ENCODE data around the gene YRDC.
A peak's percentile ranks its signal among the peaks of the same experiment; 100 is the strongest.

The YRDC gene

GRCh38 chr1:37821481-37821880 is 13.5 kb upstream of the YRDC start:
- no peak for DNase-seq
- no peak overlapping the region for H3K27ac Mint-ChIP-seq
- no peak overlapping the region for H3K4me3 Mint-ChIP-seq
- TF ChIP-seq CTCF (IDR thresholded peaks at IDR 0.05): no peak
- no peaks in the 10 kb centered on the region for H3K4me1 Mint-ChIP-seq
- H3K36me3 Mint-ChIP-seq (ENCODE audit: low read depth): peaks cover 38% of the 10 kb centered on the region
- peaks cover 3% of the 10 kb centered on the region for H3K27me3 Mint-ChIP-seq (ENCODE audit: low read depth, poor library complexity)
- no peaks in the 10 kb centered on the region for H3K9me3 Mint-ChIP-seq

GRCh38 chr1:37817481-37817880 is 9.5 kb upstream of the YRDC start:
- no peak for TF ChIP-seq CTCF (IDR thresholded peaks at IDR 0.05)
- Mint-ChIP-seq H3K9me3 (no peaks in the 10 kb centered on the region), H3K4me3 (no peak overlapping the region)

GRCh38 chr1:37814252-37814651 is 6.2 kb upstream of the YRDC start:
- no peak for DNase-seq
- peaks cover 10% of the 10 kb centered on the region for H3K4me1 Mint-ChIP-seq
- TF ChIP-seq CTCF (IDR thresholded peaks at IDR 0.05): no peak
- no peaks in the 10 kb centered on the region for H3K9me3 Mint-ChIP-seq
- H3K27ac Mint-ChIP-seq: no peak overlapping the region
- peaks cover 8% of the 10 kb centered on the region for H3K36me3 Mint-ChIP-seq (ENCODE audit: low read depth)
- no peak overlapping the region for H3K4me3 Mint-ChIP-seq
- H3K27me3 Mint-ChIP-seq (ENCODE audit: low read depth, poor library complexity): no peaks in the 10 kb centered on the region

More at GRCh38 chr1:37817481-37817880, 9.5 kb upstream of the YRDC start:
- no peaks in the 10 kb centered on the region for H3K4me1 Mint-ChIP-seq
- DNase-seq: no peak
- no peaks in the 10 kb centered on the region for H3K27me3 Mint-ChIP-seq (ENCODE audit: low read depth, poor library complexity)
- H3K36me3 Mint-ChIP-seq (ENCODE audit: low read depth): peaks cover 27% of the 10 kb centered on the region
- H3K27ac Mint-ChIP-seq: peak overlapping the region; percentile 48

- no peak for DNase-seq
- no peaks in the 10 kb centered on the region for H3K27me3 Mint-ChIP-seq (ENCODE audit: low read depth, poor library complexity)
- peaks cover 8% of the 10 kb centered on the region for H3K36me3 Mint-ChIP-seq (ENCODE audit: low read depth)
- no peak overlapping the region for H3K27ac Mint-ChIP-seq
- peaks cover 15% of the 10 kb centered on the region for H3K4me1 Mint-ChIP-seq
- no peaks in the 10 kb centered on the region for H3K9me3 Mint-ChIP-seq
- no peak for TF ChIP-seq CTCF (IDR thresholded peaks at IDR 0.05)
- H3K4me3 Mint-ChIP-seq: no peak overlapping the region
Observed at GRCh38 chr1:37813529-37814145, 5.6 kb upstream of the YRDC start.

- H3K4me1 Mint-ChIP-seq: peaks cover 24% of the 10 kb centered on the region
- DNase-seq: peak; percentile 77
- no peaks in the 10 kb centered on the region for H3K9me3 Mint-ChIP-seq
- H3K27ac Mint-ChIP-seq: no peak overlapping the region
- H3K36me3 Mint-ChIP-seq (ENCODE audit: low read depth): peaks cover 9% of the 10 kb centered on the region
- H3K4me3 Mint-ChIP-seq: peak overlapping the region; percentile 16
- TF ChIP-seq CTCF (IDR thresholded peaks at IDR 0.05): peak; percentile 89
- no peaks in the 10 kb centered on the region for H3K27me3 Mint-ChIP-seq (ENCODE audit: low read depth, poor library complexity)
Observed at GRCh38 chr1:37811027-37811655, 3.1 kb upstream of the YRDC start.

GRCh38 chr1:37809942-37810341 is 1.9 kb upstream of the YRDC start:
- peaks cover 17% of the 10 kb centered on the region for H3K36me3 Mint-ChIP-seq (ENCODE audit: low read depth)
- H3K27ac Mint-ChIP-seq: no peak overlapping the region
- H3K4me1 Mint-ChIP-seq: peaks cover 24% of the 10 kb centered on the region
- TF ChIP-seq CTCF (IDR thresholded peaks at IDR 0.05): no peak
- no peak for DNase-seq
- no peaks in the 10 kb centered on the region for H3K27me3 Mint-ChIP-seq (ENCODE audit: low read depth, poor library complexity)
- no peaks in the 10 kb centered on the region for H3K9me3 Mint-ChIP-seq
- H3K4me3 Mint-ChIP-seq: peak overlapping the region; percentile 30
